Esophagus muscularis mucosa (tissue), 4 donors: Measurements from ENCODE around the gene MUC4. TPM values are rescaled to one million over a fixed set of nuclear protein-coding genes. Genes with fewer than 3 reads are reported as not detected.
"Not testable (repeated sequence)": the region's sequence is repeated elsewhere in the genome, so short reads cannot be mapped to it uniquely, and the experiment has no call there.

Source experiments
- DNase-seq: peaks from one replicate; pipeline ENCODE4 v3.0.0-alpha.2; 2017; ENCODE audit errors: extremely low spot score
- H3K27ac ChIP-seq, 4 donors: fragments of 200-600 bp; sonication (generic); replicated peaks in 1 of 4; 1 replicate in 3 of 4; 2 replicates in 1 of 4; pipeline ENCODE4 v1.5.1; 2016 to 2019; ENCODE audit warnings: mild to moderate bottlenecking in 1 of 4
- H3K27me3 ChIP-seq, 4 donors: fragments of 200-600 bp; sonication (generic); one replicate each; pipeline versions ENCODE4 v1.5.1 to v1.6.0; 2016 to 2019
- H3K36me3 ChIP-seq, 4 donors: fragments of 200-600 bp; sonication (generic); one replicate each; pipeline ENCODE4 v1.5.1; 2016 to 2019
- H3K4me1 ChIP-seq, 4 donors: fragments of 200-600 bp; sonication (generic); one replicate each; pipeline ENCODE4 v1.5.1; 2016 to 2019
- H3K4me3 ChIP-seq, 4 donors: fragments of 200-600 bp; sonication (generic); 1 replicate in 2 of 4; 2 replicates in 2 of 4; pipeline ENCODE4 v1.5.1; 2016 to 2019; ENCODE audit warnings: mild to moderate bottlenecking in 4 of 4, moderate library complexity in 1 of 4
- H3K9me3 ChIP-seq, 4 donors: fragments of 200-600 bp; sonication (generic); 1 replicate in 3 of 4; 2 replicates in 1 of 4; pipeline ENCODE4 v1.5.1; 2016 to 2019
- CTCF ChIP-seq, 3 experiments: fragments of 200-600 bp in 2 of 3; fragments of 450-650 bp in 1 of 3; sonication (generic) in 2 of 3; IDR thresholded peaks; one replicate each; pipeline ENCODE4 v1.5.1; 2017 to 2019; ENCODE audit warnings: antibody characterized with exemption in 3 of 3, mild to moderate bottlenecking in 2 of 3, moderate library complexity in 1 of 3
- EP300 ChIP-seq: sonication (generic); formaldehyde crosslinking; IDR thresholded peaks from one replicate; pipeline ENCODE4 v1.6.1; 2017; ENCODE audit warnings: antibody characterized with exemption
- POLR2A ChIP-seq: fragments of 450-650 bp; IDR thresholded peaks from one replicate; pipeline ENCODE4 v1.6.1; 2017; ENCODE audit warnings: antibody characterized with exemption, moderate library complexity, mild to moderate bottlenecking, low read depth
- POLR2AphosphoS5 ChIP-seq, 2 donors: sonication (generic); formaldehyde crosslinking; IDR thresholded peaks; one replicate each; pipeline ENCODE4 v1.6.1; 2017; ENCODE audit warnings: antibody characterized with exemption in 2 of 2
- WGBS: methylation state at CpG from one replicate; pipeline ENCODE4 v1.1.5; 2018; 5-methylcytosine and 5-hydroxymethylcytosine counted together
- intact Hi-C: fragments of 100-400 bp; cut with DNase I; formaldehyde crosslinking; loops from one replicate; pipeline ENCODE4 v1.15.1; 2023
- total RNA-seq, 4 donors: library from RNA; depleted of rRNA; stranded (reverse); fragments of >200 nt; gene quantifications; one replicate each; pipeline versions ENCODE4 v1.1.0 to v1.2.1, GENCODE V29; 2016

MUC4 gene
- total RNA-seq, 4 donors from 2014 or later, result 0.19 to 0.63 (median 0.42) TPM; not detected in 1

GRCh38 chr3:195796795-195797194, 14.9 kb downstream of the MUC4 start:
- no peak overlapping the region for H3K4me3 ChIP-seq
- intact Hi-C loops, result no loop called here
- no peak for TF ChIP-seq POLR2A
- TF ChIP-seq CTCF (IDR thresholded peaks at IDR 0.05), result no peak
- no peak for TF ChIP-seq POLR2AphosphoS5 (IDR thresholded peaks at IDR 0.05)
- TF ChIP-seq EP300, result no peak
- H3K27me3 ChIP-seq, result peaks cover 0 to 19% (median 0%) of the 10 kb centered on the region in 4 donors
- 96% methylated on average over 11 of the region's 11 CpGs for WGBS
- no peaks in the 10 kb centered on the region for H3K36me3 ChIP-seq
- H3K4me1 ChIP-seq, result peaks cover 0 to 5% (median 0%) of the 10 kb centered on the region in 4 donors
- H3K27ac ChIP-seq, result no peak overlapping the region
- no peak for DNase-seq
- H3K9me3 ChIP-seq, result peaks cover 0 to under 1% (median 0%) of the 10 kb centered on the region in 4 donors

- Histone ChIP-seq H3K36me3 (no peaks in the 10 kb centered on the region), H3K27me3 (peaks cover 0 to 19% (median 0%) of the 10 kb centered on the region in 4 donors), H3K27ac (no peak overlapping the region), H3K4me3 (no peak overlapping the region), H3K4me1 (no peaks in the 10 kb centered on the region), H3K9me3 (peaks cover 0 to 13% (median 6%) of the 10 kb centered on the region in 4 donors)
- no peak for DNase-seq
- 52% methylated on average over 8 of the region's 8 CpGs for WGBS
- TF ChIP-seq EP300 (no peak), POLR2A (no peak), POLR2AphosphoS5 (IDR thresholded peaks at IDR 0.05) (no peak), CTCF (IDR thresholded peaks at IDR 0.05) (no peak)
- intact Hi-C loops, result no loop called here
Measured at GRCh38 chr3:195794708-195795107, 17.0 kb downstream of the MUC4 start.

GRCh38 chr3:195792621-195793020, 19.1 kb downstream of the MUC4 start:
- H3K4me3 ChIP-seq, H3K27ac ChIP-seq, DNase-seq, H3K36me3 ChIP-seq, intact Hi-C loops, H3K4me1 ChIP-seq: not testable (repeated sequence)
- Histone ChIP-seq H3K9me3 (peaks cover 0 to 13% (median 6%) of the 10 kb centered on the region in 4 donors), H3K27me3 (peaks cover 0 to 19% (median 0%) of the 10 kb centered on the region in 4 donors)
- 77% methylated on average over 6 of the region's 6 CpGs for WGBS

GRCh38 chr3:195790901-195791300, 20.8 kb downstream of the MUC4 start:
- no peaks in the 10 kb centered on the region for H3K4me1 ChIP-seq
- H3K36me3 ChIP-seq, result no peaks in the 10 kb centered on the region
- TF ChIP-seq POLR2AphosphoS5 (IDR thresholded peaks at IDR 0.05), result no peak
- no peak for TF ChIP-seq POLR2A
- TF ChIP-seq EP300, result no peak
- TF ChIP-seq CTCF (IDR thresholded peaks at IDR 0.05), result no peak
- no peak overlapping the region for H3K27ac ChIP-seq
- H3K9me3 ChIP-seq, result peaks cover 0 to 13% (median 6%) of the 10 kb centered on the region in 4 donors
- no peak overlapping the region for H3K4me3 ChIP-seq
- WGBS, result 93% methylated on average over 3 of the region's 4 CpGs
- no peak for DNase-seq
- H3K27me3 ChIP-seq, result peaks cover 0 to 12% (median 0%) of the 10 kb centered on the region in 4 donors
- intact Hi-C loops, result no loop called here

- TF ChIP-seq POLR2A, result no peak
- no peak for TF ChIP-seq CTCF (IDR thresholded peaks at IDR 0.05)
- TF ChIP-seq EP300, result no peak
- TF ChIP-seq POLR2AphosphoS5 (IDR thresholded peaks at IDR 0.05), result no peak
- Histone ChIP-seq H3K4me3 (no peak overlapping the region), H3K27ac (no peak overlapping the region), H3K4me1 (no peaks in the 10 kb centered on the region), H3K36me3 (no peaks in the 10 kb centered on the region), H3K27me3 (peaks cover 0 to 22% (median 0%) of the 10 kb centered on the region in 4 donors), H3K9me3 (peaks cover 0 to 13% (median 6%) of the 10 kb centered on the region in 4 donors)
- DNase-seq, result no peak
- 95% methylated on average over 19 of the region's 26 CpGs for WGBS
- intact Hi-C loops, result no loop called here
Measured at GRCh38 chr3:195788711-195789581, 22.8 kb downstream of the MUC4 start.

- 88% methylated on average over 21 of the region's 21 CpGs for WGBS
- H3K27ac ChIP-seq, intact Hi-C loops, H3K9me3 ChIP-seq, H3K4me3 ChIP-seq, H3K4me1 ChIP-seq, DNase-seq, H3K36me3 ChIP-seq: not testable (repeated sequence)
- peaks cover 0 to 15% (median 0%) of the 10 kb centered on the region in 4 donors for H3K27me3 ChIP-seq
Measured at GRCh38 chr3:195785781-195786405, 25.8 kb downstream of the MUC4 start.

GRCh38 chr3:195784031-195784430, 27.7 kb downstream of the MUC4 start:
- WGBS, result 89% methylated on average over 14 of the region's 14 CpGs
- H3K9me3 ChIP-seq, DNase-seq, H3K36me3 ChIP-seq, H3K4me1 ChIP-seq, H3K27ac ChIP-seq, intact Hi-C loops, H3K4me3 ChIP-seq: not testable (repeated sequence)
- H3K27me3 ChIP-seq, result peaks cover 0 to 15% (median 0%) of the 10 kb centered on the region in 4 donors
